Prostate gland (tissue), 2 donors: ENCODE data around the gene TECPR2. TPM values are rescaled to one million over a fixed set of nuclear protein-coding genes. Genes with fewer than 3 reads are reported as not detected.

Source experiments
- DNase-seq: peaks from one replicate; pipeline ENCODE4 v3.0.0-alpha.2; 2019; ENCODE audit warnings: low spot score
- H3K27ac ChIP-seq, 2 donors: fragments of 200-600 bp; sonication (generic); 2 replicates each; pipeline ENCODE4 v1.5.1; 2017 to 2019
- H3K27me3 ChIP-seq: fragments of 200-600 bp; sonication (generic); replicated peaks from 2 replicates; pipeline ENCODE4 v1.5.1; 2019; ENCODE audit not compliant: insufficient read depth
- H3K36me3 ChIP-seq, 2 donors: fragments of 200-600 bp; sonication (generic); 1 replicate in 1 of 2; 2 replicates in 1 of 2; pipeline versions ENCODE4 v1.5.1 to v1.8.1; 2017 to 2019
- H3K4me1 ChIP-seq: fragments of 200-600 bp; sonication (generic); replicated peaks from 2 replicates; pipeline ENCODE4 v1.5.1; 2019
- H3K4me3 ChIP-seq, 2 donors: fragments of 200-600 bp; sonication (generic); 2 replicates each; pipeline ENCODE4 v1.5.1; 2017 to 2019
- H3K9me3 ChIP-seq: fragments of 200-600 bp; sonication (generic); 2 replicates; pipeline ENCODE4 v1.5.1; 2017
- POLR2A ChIP-seq: fragments of 450-650 bp; IDR thresholded peaks from one replicate; pipeline ENCODE4 v1.6.1; 2016; ENCODE audit warnings: antibody characterized with exemption, mild to moderate bottlenecking
- POLR2AphosphoS5 ChIP-seq: sonication (generic); formaldehyde crosslinking; IDR thresholded peaks from one replicate; pipeline ENCODE4 v1.6.1; 2017; ENCODE audit warnings: antibody characterized with exemption
- WGBS: methylation state at CpG from one replicate; pipeline ENCODE4 v1.1.5; 2018; 5-methylcytosine and 5-hydroxymethylcytosine counted together
- intact Hi-C: fragments of 100-400 bp; cut with DNase I; formaldehyde crosslinking; loops from one replicate; pipeline ENCODE4 v1.14.2; 2022
- total RNA-seq, 2 donors: library from RNA; depleted of rRNA; stranded (reverse); fragments of >200 nt; gene quantifications; one replicate each; pipeline ENCODE4 v1.1.0, GENCODE V29; 2016
- TF ChIP-seq, protein P1 (sequence below), 4 experiments: fragments of 200-600 bp in 2 of 4; fragments of 450-650 bp in 2 of 4; sonication (generic) in 2 of 4; IDR thresholded peaks; 1 replicate in 3 of 4; 2 replicates in 1 of 4; pipeline ENCODE4 v1.5.1; 2016 to 2019; ENCODE audit warnings: antibody characterized with exemption in 4 of 4, mild to moderate bottlenecking in 2 of 4, moderate library complexity in 2 of 4

Gene TECPR2
- total RNA-seq, 2 donors from 2014 or later, result 12.9 to 45.0 TPM

DNA sequence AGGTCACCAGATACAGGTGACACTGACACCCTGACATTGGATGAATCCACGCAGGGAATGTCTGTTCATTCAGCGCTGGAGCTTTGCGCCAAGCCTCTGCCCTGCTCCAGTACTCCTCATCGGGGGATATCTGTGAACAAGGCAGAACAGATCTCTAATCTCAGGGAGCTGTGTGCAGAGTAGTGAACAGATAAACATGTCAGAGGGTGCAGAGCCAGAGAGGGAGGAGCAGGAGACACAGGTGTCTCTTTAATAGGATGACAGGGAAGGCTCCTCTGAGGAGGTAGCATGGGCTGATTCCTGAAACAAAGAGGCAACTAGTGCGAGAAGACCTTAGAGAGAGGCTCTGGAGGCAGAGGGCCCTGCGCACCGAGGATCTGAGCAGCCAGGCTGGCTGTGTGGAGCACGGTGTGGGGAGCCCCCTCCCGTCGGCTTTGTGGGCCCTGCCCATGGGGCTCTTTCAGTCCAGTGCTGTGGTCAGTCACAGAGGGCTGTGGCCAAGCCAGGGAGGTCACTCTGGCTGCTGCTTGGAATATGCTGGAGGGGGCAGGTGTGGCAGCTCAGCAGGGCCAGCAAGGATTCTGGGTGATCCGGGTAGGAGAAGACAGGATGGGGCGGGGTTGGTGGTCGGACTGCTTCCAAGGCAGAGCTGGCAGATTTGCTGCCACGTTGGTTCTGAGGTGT, 55.6 kb downstream of the TECPR2 start:
- 80% methylated on average over 13 of the region's 14 CpGs for WGBS
- H3K4me1 ChIP-seq, result no peaks in the 10 kb centered on the region
- TF ChIP-seq, protein P1, sequence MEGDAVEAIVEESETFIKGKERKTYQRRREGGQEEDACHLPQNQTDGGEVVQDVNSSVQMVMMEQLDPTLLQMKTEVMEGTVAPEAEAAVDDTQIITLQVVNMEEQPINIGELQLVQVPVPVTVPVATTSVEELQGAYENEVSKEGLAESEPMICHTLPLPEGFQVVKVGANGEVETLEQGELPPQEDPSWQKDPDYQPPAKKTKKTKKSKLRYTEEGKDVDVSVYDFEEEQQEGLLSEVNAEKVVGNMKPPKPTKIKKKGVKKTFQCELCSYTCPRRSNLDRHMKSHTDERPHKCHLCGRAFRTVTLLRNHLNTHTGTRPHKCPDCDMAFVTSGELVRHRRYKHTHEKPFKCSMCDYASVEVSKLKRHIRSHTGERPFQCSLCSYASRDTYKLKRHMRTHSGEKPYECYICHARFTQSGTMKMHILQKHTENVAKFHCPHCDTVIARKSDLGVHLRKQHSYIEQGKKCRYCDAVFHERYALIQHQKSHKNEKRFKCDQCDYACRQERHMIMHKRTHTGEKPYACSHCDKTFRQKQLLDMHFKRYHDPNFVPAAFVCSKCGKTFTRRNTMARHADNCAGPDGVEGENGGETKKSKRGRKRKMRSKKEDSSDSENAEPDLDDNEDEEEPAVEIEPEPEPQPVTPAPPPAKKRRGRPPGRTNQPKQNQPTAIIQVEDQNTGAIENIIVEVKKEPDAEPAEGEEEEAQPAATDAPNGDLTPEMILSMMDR (IDR thresholded peaks at IDR 0.05), result no peak
- TF ChIP-seq POLR2A (no peak), POLR2AphosphoS5 (no peak)
- no peak for DNase-seq
- H3K9me3 ChIP-seq, result no peaks in the 10 kb centered on the region
- H3K36me3 ChIP-seq, result no peaks in the 10 kb centered on the region
- H3K27ac ChIP-seq, result no peak overlapping the region
- intact Hi-C loops, result no loop called here
- H3K4me3 ChIP-seq, result no peak overlapping the region
- H3K27me3 ChIP-seq, result no peaks in the 10 kb centered on the region

DNA sequence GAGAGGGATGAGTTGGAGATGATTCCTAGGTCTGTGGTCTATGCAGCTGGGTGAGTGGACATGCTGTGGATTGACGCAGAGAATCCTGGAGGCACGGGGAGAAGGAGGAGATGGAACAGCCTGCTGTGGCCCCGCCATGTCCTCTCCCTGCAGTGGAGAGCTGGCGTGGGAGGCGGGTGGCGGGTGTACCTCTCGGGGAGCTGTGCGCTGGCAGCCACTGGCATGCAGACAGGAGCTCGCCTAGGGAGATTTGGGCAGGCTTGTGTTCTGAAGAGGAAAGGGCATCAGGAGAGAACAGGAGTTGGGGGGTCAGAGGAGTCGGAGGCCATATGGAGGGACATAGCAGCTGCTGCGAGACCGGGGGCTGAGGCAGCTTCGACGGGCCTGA, 56.1 kb downstream of the TECPR2 start:
- Histone ChIP-seq H3K9me3 (no peaks in the 10 kb centered on the region), H3K36me3 (no peaks in the 10 kb centered on the region), H3K4me1 (no peaks in the 10 kb centered on the region), H3K4me3 (no peak overlapping the region), H3K27ac (no peak overlapping the region), H3K27me3 (no peaks in the 10 kb centered on the region)
- intact Hi-C loops, result no loop called here
- WGBS, result 94% methylated on average over 14 of the region's 14 CpGs
- no peak for DNase-seq
- TF ChIP-seq POLR2AphosphoS5, result no peak
- no peak for TF ChIP-seq POLR2A
- TF ChIP-seq, protein P1 (IDR thresholded peaks at IDR 0.05), result no peak

DNA sequence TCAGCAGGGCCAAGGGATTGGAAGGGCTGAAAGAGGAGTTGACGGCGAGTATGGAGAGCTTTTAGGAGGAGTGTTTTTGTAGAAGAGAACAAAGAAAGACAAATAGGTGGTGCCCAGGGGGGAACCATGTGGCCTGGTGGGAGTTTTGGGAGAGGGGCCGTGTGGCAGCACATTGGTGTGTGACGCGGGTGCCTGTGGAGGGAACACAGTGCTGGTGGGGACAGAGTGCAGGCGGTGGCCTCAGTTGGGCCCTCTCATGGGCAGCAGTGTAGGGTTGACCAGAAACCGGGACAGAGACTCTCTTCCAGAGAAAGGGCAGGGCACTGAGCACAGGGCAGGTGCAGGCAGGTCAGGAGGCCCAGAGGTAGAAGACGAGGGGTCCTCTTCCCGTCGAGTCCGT, 56.5 kb downstream of the TECPR2 start:
- no peak for DNase-seq
- WGBS, result 94% methylated on average over 10 of the region's 11 CpGs

DNA sequence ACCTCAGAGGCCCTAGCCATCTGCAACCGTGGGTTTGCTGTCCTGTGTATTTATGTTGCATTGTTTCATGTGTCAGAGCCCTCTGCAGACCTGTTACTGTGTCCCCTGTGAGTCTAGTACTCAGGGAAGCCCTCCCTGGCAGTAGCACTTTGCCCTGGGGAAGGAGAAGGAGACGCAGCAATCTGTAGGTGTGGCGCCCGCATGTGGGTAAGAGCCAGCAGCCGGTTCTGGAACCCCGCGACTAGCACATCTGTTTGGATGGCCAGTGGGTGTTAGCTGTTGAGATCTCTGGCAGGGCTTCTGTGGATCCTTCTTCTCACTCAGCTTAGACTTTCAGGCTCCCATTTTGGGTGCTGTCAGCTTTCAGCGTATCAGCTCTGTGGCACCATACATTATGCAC, 57.0 kb downstream of the TECPR2 start:
- intact Hi-C loops, result no loop called here
- no peaks in the 10 kb centered on the region for H3K4me1 ChIP-seq
- no peaks in the 10 kb centered on the region for H3K27me3 ChIP-seq
- no peak overlapping the region for H3K4me3 ChIP-seq
- H3K9me3 ChIP-seq, result no peaks in the 10 kb centered on the region
- WGBS, result 85% methylated on average over 8 of the region's 8 CpGs
- no peak overlapping the region for H3K27ac ChIP-seq
- TF ChIP-seq, protein P1 (IDR thresholded peaks at IDR 0.05), result no peak
- no peak for TF ChIP-seq POLR2AphosphoS5
- TF ChIP-seq POLR2A, result no peak
- DNase-seq, result no peak
- no peaks in the 10 kb centered on the region for H3K36me3 ChIP-seq

More for the DNA sequence above, 56.5 kb downstream of the TECPR2 start:
- intact Hi-C loops, result no loop called here
- no peak for TF ChIP-seq POLR2AphosphoS5
- H3K36me3 ChIP-seq, result no peaks in the 10 kb centered on the region
- H3K9me3 ChIP-seq, result no peaks in the 10 kb centered on the region
- no peak overlapping the region for H3K27ac ChIP-seq
- no peaks in the 10 kb centered on the region for H3K27me3 ChIP-seq
- no peak overlapping the region for H3K4me3 ChIP-seq
- H3K4me1 ChIP-seq, result no peaks in the 10 kb centered on the region

DNA sequence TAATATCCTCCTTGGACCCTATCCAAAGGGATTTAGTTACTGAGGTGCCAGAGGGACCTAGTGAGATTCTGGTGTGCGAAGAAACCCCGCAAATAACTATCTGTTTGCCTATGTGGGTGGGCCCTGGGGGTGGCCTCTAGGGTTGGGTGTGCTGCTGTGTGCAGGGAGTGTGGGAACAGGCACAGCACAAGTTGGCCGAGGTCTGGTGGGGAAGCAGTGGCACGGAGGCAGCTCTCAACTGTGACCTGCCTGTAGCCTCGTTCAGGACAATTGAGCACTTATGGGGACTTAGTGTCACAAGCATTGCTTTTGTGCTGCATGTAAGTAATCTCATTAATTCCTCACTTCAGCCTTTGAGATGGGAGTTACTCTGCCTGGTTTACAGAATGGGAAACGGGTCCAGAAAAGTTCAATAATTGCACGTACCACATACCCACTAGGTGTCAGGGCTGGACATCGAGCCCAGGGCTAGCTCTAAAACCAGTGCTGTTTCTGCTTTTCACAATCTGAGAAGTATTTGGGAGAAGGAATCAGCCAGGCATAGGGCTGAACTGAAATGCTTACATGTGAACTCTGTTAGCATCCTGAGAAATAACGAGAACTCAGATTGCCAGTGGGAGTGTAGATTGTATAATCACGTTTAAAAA, 58.8 kb downstream of the TECPR2 start:
- TF ChIP-seq, protein P1 (IDR thresholded peaks at IDR 0.05), result no peak
- TF ChIP-seq POLR2A, result no peak
- no peak for TF ChIP-seq POLR2AphosphoS5
- H3K4me1 ChIP-seq, result no peaks in the 10 kb centered on the region
- no peak for DNase-seq
- H3K36me3 ChIP-seq, result no peaks in the 10 kb centered on the region
- no peak overlapping the region for H3K4me3 ChIP-seq
- 62% methylated on average over 10 of the region's 10 CpGs for WGBS
- intact Hi-C loops, result no loop called here
- H3K9me3 ChIP-seq, result no peaks in the 10 kb centered on the region
- no peak overlapping the region for H3K27ac ChIP-seq
- no peaks in the 10 kb centered on the region for H3K27me3 ChIP-seq
